ENCODE data around the gene PARL. TPM values are rescaled to one million over a fixed set of nuclear protein-coding genes. Genes with fewer than 3 reads are reported as not detected.

The PARL gene
- total and polyA plus RNA-seq, 12 donors = 29.4 to 119 (median 55.6) TPM

DNA sequence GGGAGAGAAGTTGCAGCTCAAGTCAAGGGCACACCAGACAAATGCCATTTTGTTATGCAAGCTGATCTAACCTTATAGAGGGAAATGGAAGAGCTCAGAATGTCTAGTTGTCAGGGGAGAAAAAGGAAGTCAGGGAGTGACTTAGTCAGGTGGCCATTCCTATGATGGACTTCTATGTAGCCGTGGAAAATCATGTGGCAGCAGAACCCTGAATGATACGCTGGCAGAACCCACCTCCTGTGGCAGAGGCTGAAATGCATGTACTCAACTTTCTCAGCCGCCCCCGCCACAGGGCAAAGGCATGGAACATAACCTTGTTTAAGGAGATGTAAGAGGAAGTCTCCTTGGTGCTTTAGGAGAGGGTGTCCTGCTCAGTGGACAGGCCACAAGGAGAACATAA lies 37.7 kb upstream of the PARL start:
- Histone ChIP-seq H3K27ac (no peak overlapping the region), H3K27me3 (no peaks in the 10 kb centered on the region), H3K4me3 (no peak overlapping the region), H3K4me1 (replicated peaks in 1 of 2) (no peaks in the 10 kb centered on the region), H3K9me3 (replicated peaks in 1 of 3) (no peaks in the 10 kb centered on the region), H3K36me3 (replicated peaks in 1 of 2) (peaks cover 0 to 46% of the 10 kb centered on the region in 2 donors)
- 84 to 97% (median 92%) methylated on average over 4 of the region's 4 CpGs for WGBS, 4 donors
- TF ChIP-seq, protein P1, sequence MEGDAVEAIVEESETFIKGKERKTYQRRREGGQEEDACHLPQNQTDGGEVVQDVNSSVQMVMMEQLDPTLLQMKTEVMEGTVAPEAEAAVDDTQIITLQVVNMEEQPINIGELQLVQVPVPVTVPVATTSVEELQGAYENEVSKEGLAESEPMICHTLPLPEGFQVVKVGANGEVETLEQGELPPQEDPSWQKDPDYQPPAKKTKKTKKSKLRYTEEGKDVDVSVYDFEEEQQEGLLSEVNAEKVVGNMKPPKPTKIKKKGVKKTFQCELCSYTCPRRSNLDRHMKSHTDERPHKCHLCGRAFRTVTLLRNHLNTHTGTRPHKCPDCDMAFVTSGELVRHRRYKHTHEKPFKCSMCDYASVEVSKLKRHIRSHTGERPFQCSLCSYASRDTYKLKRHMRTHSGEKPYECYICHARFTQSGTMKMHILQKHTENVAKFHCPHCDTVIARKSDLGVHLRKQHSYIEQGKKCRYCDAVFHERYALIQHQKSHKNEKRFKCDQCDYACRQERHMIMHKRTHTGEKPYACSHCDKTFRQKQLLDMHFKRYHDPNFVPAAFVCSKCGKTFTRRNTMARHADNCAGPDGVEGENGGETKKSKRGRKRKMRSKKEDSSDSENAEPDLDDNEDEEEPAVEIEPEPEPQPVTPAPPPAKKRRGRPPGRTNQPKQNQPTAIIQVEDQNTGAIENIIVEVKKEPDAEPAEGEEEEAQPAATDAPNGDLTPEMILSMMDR (IDR thresholded peaks at IDR 0.05) = no peak
- no peak for TF ChIP-seq POLR2A (IDR thresholded peaks at IDR 0.05)
- intact Hi-C loops (cut with DNase I) = no loop called here
- no peak for DNase-seq

DNA sequence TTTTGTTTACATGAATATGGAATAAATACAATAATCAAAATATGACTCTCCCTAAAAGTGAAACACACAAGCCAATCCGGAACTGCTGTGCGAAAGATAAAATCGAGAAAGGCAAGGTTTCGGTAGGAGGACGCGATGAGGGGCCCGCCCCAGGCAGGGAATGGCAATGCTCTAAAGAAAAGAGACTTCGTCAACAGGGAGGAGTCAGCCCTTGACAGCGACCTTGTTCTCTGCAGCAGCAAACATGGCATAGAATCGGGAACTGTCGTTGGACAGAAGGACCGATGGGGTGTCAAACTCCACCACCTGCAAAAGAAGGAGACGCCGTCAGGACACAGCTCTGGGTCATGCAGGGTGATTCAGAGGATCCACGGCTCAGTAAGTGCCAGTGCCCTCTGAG lies 36.4 kb upstream of the PARL start:
- Histone ChIP-seq H3K27me3 (no peaks in the 10 kb centered on the region), H3K4me3 (no peak overlapping the region), H3K9me3 (replicated peaks in 1 of 3) (no peaks in the 10 kb centered on the region), H3K36me3 (replicated peaks in 1 of 2) (peaks cover 0 to 33% of the 10 kb centered on the region in 2 donors), H3K27ac (no peak overlapping the region), H3K4me1 (replicated peaks in 1 of 2) (no peaks in the 10 kb centered on the region)
- TF ChIP-seq, protein P1 (IDR thresholded peaks at IDR 0.05) = no peak
- no peak for TF ChIP-seq POLR2A (IDR thresholded peaks at IDR 0.05)
- intact Hi-C loops (cut with DNase I) = no loop called here
- DNase-seq = peak; percentile 25 to 75 (median 56)
- WGBS, 4 donors = 38 to 53% (median 44%) methylated on average over 10 to 15 of the region's 15 CpGs

GRCh38 chr3:183920416-183920815 lies 35.7 kb upstream of the PARL start:
- intact Hi-C loops (cut with DNase I) = no loop called here
- TF ChIP-seq POLR2A (IDR thresholded peaks at IDR 0.05) = no peak
- TF ChIP-seq, protein P1 (IDR thresholded peaks at IDR 0.05) = no peak
- Histone ChIP-seq H3K27ac (no peak overlapping the region), H3K36me3 (replicated peaks in 1 of 2) (peaks cover 0 to 30% of the 10 kb centered on the region in 2 donors), H3K4me3 (no peak overlapping the region), H3K9me3 (replicated peaks in 1 of 3) (no peaks in the 10 kb centered on the region), H3K27me3 (no peaks in the 10 kb centered on the region), H3K4me1 (replicated peaks in 1 of 2) (no peaks in the 10 kb centered on the region)
- no peak for DNase-seq
- WGBS, 4 donors = 89 to 96% (median 93%) methylated on average over 13 to 14 of the region's 14 CpGs

- DNase-seq = no peak
- Histone ChIP-seq H3K27ac (no peak overlapping the region), H3K36me3 (replicated peaks in 1 of 2) (peaks cover 0 to 10% of the 10 kb centered on the region in 2 donors), H3K27me3 (no peaks in the 10 kb centered on the region), H3K4me3 (no peak overlapping the region), H3K4me1 (replicated peaks in 1 of 2) (no peaks in the 10 kb centered on the region), H3K9me3 (replicated peaks in 1 of 3) (no peaks in the 10 kb centered on the region)
- intact Hi-C loops (cut with DNase I) = no loop called here
- TF ChIP-seq, protein P1 (IDR thresholded peaks at IDR 0.05) = no peak
- TF ChIP-seq POLR2A (IDR thresholded peaks at IDR 0.05) = no peak
- 81 to 91% (median 87%) methylated on average over 2 of the region's 2 CpGs for whole genome bisulfite sequencing, 4 donors
These were observed 33.5 kb upstream of the PARL start for GRCh38 chr3:183918178-183918577.
